Astrocyte (in vitro differentiated cells and primary cell): ENCODE data around the gene CLCN1. TPM values are rescaled to one million over a fixed set of nuclear protein-coding genes. Genes with fewer than 3 reads are reported as not detected.

Source experiments
- DNase-seq: peaks from one replicate; pipeline ENCODE4 v3.0.0-alpha.2; 2010; ENCODE audit warnings: low read depth
- FAIRE-seq: peaks from 2 replicates; lab custom pipeline; 2011; peaks lifted over from hg19 to GRCh38; lab: Jason Lieb, UNC
- H2AFZ ChIP-seq: 2 replicates; pipeline ENCODE4 v1.6.0; 2012; ENCODE audit warnings: low read depth, low read length, inconsistent platforms
- H3K27ac ChIP-seq: 2 replicates; pipeline ENCODE4 v1.5.1; 2011; ENCODE audit warnings: low read depth, low read length, inconsistent platforms
- H3K27me3 ChIP-seq: 2 replicates; pipeline ENCODE4 v1.6.0; 2011; ENCODE audit warnings: low read length, inconsistent platforms; ENCODE audit not compliant: insufficient read depth
- H3K36me3 ChIP-seq: 2 replicates; pipeline ENCODE4 v1.5.1; 2011; ENCODE audit warnings: low read length, inconsistent platforms; ENCODE audit not compliant: insufficient read depth
- H3K4me1 ChIP-seq: 2 replicates; pipeline ENCODE4 v1.5.1; 2011; ENCODE audit warnings: low read length, inconsistent platforms; ENCODE audit not compliant: insufficient read depth
- H3K4me2 ChIP-seq: 2 replicates; pipeline ENCODE4 v1.6.0; 2012; ENCODE audit warnings: low read length, inconsistent platforms
- H3K4me3 ChIP-seq: 2 replicates; pipeline ENCODE4 v1.5.1; 2011; ENCODE audit warnings: low read depth, mild to moderate bottlenecking, low read length, inconsistent platforms; ENCODE audit not compliant: insufficient read depth
- H3K79me2 ChIP-seq: 2 replicates; pipeline ENCODE4 v1.6.0; 2012; ENCODE audit warnings: mild to moderate bottlenecking, low read length, inconsistent platforms; ENCODE audit not compliant: insufficient read depth
- H3K9ac ChIP-seq: 2 replicates; pipeline ENCODE4 v1.6.0; 2012; ENCODE audit warnings: mild to moderate bottlenecking, low read length, inconsistent platforms
- H3K9me3 ChIP-seq: 2 replicates; pipeline ENCODE4 v1.5.1; 2012; ENCODE audit warnings: low read depth, mild to moderate bottlenecking, low read length, inconsistent platforms; ENCODE audit not compliant: insufficient read depth
- H4K20me1 ChIP-seq: 2 replicates; pipeline ENCODE4 v1.6.0; 2012; ENCODE audit warnings: low read length, inconsistent platforms; ENCODE audit not compliant: insufficient read depth
- H3K27ac Mint-ChIP-seq: one replicate; pipeline ENCODE4 v1.8.0; 2021; ENCODE audit warnings: mild to moderate bottlenecking, mixed read lengths; ENCODE audit not compliant: unreplicated experiment
- H3K27me3 Mint-ChIP-seq: one replicate; pipeline ENCODE4 v1.8.0; 2021; ENCODE audit warnings: low read depth, mixed read lengths; ENCODE audit not compliant: unreplicated experiment
- H3K36me3 Mint-ChIP-seq: one replicate; pipeline ENCODE4 v1.8.0; 2021; ENCODE audit warnings: low read depth, mixed read lengths; ENCODE audit not compliant: unreplicated experiment
- H3K4me1 Mint-ChIP-seq: one replicate; pipeline ENCODE4 v1.8.0; 2021; ENCODE audit warnings: low read depth, mixed read lengths; ENCODE audit not compliant: unreplicated experiment
- H3K4me3 Mint-ChIP-seq: one replicate; pipeline ENCODE4 v1.8.0; 2021; ENCODE audit warnings: mild to moderate bottlenecking, moderate library complexity, mixed read lengths; ENCODE audit not compliant: unreplicated experiment
- H3K9me3 Mint-ChIP-seq: one replicate; pipeline ENCODE4 v1.8.0; 2021; ENCODE audit warnings: mild to moderate bottlenecking, mixed read lengths; ENCODE audit not compliant: unreplicated experiment
- EZH2 ChIP-seq: IDR thresholded peaks from 2 replicates; pipeline ENCODE4 v1.6.1; 2012; ENCODE audit warnings: mild to moderate bottlenecking, low read length, inconsistent platforms; ENCODE audit not compliant: insufficient read depth
- total RNA-seq: library from RNA; stranded (reverse); gene quantifications from 2 replicates; pipeline ENCODE4 v1.2.1, GENCODE V29; 2021
- TF ChIP-seq, protein P1 (sequence below): IDR thresholded peaks from 2 replicates; pipeline ENCODE4 v1.5.1; 2011; ENCODE audit warnings: low read depth, mild to moderate bottlenecking, inconsistent platforms, low read length, moderate library complexity; ENCODE audit not compliant: insufficient read depth

The CLCN1 gene
- total RNA-seq, 1 donor from 2014 or later = not detected

GRCh38 chr7:143287339-143287934 is 28.5 kb upstream of the CLCN1 start:
- no peak overlapping the region for H3K9ac ChIP-seq
- peaks cover 8% of the 10 kb centered on the region for H3K4me1 ChIP-seq
- peaks cover 25% of the 10 kb centered on the region for H4K20me1 ChIP-seq
- peak overlapping the region; percentile 94 for H3K4me2 ChIP-seq
- FAIRE-seq (no peak), DNase-seq (no peak)
- no peaks in the 10 kb centered on the region for H3K9me3 ChIP-seq
- H2AFZ ChIP-seq = peak overlapping the region; percentile 92
- Mint-ChIP-seq H3K4me1 (peaks cover 6% of the 10 kb centered on the region), H3K27ac (no peak overlapping the region), H3K4me3 (peak overlapping the region; percentile 70), H3K9me3 (peaks cover 4% of the 10 kb centered on the region), H3K27me3 (no peaks in the 10 kb centered on the region), H3K36me3 (peaks cover 9% of the 10 kb centered on the region)
- H3K36me3 ChIP-seq = peaks cover 4% of the 10 kb centered on the region
- TF ChIP-seq EZH2 = no peak
- TF ChIP-seq, protein P1, sequence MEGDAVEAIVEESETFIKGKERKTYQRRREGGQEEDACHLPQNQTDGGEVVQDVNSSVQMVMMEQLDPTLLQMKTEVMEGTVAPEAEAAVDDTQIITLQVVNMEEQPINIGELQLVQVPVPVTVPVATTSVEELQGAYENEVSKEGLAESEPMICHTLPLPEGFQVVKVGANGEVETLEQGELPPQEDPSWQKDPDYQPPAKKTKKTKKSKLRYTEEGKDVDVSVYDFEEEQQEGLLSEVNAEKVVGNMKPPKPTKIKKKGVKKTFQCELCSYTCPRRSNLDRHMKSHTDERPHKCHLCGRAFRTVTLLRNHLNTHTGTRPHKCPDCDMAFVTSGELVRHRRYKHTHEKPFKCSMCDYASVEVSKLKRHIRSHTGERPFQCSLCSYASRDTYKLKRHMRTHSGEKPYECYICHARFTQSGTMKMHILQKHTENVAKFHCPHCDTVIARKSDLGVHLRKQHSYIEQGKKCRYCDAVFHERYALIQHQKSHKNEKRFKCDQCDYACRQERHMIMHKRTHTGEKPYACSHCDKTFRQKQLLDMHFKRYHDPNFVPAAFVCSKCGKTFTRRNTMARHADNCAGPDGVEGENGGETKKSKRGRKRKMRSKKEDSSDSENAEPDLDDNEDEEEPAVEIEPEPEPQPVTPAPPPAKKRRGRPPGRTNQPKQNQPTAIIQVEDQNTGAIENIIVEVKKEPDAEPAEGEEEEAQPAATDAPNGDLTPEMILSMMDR = no peak
- H3K4me3 ChIP-seq = peak overlapping the region; percentile 36
- peaks cover 38% of the 10 kb centered on the region for H3K79me2 ChIP-seq
- no peaks in the 10 kb centered on the region for H3K27me3 ChIP-seq
- no peak overlapping the region for H3K27ac ChIP-seq

DNA sequence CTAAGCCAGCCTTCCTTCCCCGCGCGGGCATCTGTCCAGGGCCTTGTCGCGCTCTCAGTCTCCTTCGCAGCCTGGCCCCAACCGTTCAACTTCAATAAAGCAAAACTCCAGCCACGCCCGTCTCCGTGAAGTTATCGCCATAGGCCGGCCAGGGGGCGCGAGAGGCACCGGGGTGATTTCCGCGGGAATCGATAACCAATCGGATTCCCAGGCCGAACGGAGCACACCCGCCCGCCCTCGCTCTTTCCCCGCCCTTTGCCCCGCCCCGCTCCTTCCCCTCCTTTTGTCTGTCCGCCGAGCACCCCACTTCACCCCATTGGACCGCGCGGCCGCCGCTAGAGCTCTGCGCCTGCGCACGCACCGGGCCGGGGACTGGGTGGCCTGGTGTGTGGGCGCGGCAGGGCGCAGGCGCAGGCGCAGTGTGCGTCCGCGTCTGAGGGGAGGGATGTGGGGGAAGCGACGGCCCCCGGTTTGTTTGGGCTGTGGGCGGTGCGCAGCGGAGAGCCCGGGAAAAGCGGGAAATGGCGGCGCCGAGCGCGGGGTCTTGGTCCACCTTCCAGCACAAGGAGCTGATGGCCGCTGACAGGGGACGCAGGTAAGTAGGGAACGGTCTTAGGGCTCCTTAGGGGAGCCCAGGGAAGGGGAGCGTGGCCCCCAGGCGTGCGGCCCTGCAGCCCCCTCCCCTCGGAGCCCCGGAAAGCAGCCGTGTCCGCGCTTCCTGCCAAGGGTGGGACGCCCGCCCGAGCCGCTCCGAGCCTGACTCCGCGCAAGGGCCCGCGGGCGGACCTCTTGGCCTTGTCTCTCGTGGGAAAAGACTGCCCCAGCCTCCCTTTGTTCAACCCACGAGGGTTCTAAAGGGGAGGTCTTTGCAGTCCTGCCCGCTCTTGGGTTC is 27.7 kb upstream of the CLCN1 start, which contains the start of gene CASP2:
Gene CASP2, plus strand, starts transcription at position 417 of the 892 bp plus-strand sequence. Its CDS starts 105 bp downstream, at position 522.
- TF ChIP-seq, protein P1 = no peak
- TF ChIP-seq EZH2 = no peak
- H2AFZ ChIP-seq = peak within 1 kb of the TSS; percentile 97
- peaks cover 28% of the 10 kb centered on the region for H4K20me1 ChIP-seq
- H3K36me3 Mint-ChIP-seq = peaks cover 10% of the 10 kb centered on the region
- FAIRE-seq (no peak), DNase-seq (peak; percentile 87)
- peak within 1 kb of the TSS; percentile 94 for H3K4me2 ChIP-seq
- H3K36me3 ChIP-seq = peaks cover 5% of the 10 kb centered on the region
- H3K4me3 Mint-ChIP-seq = peak within 1 kb of the TSS; percentile 95
- H3K9me3 ChIP-seq = no peaks in the 10 kb centered on the region
- no peaks in the 10 kb centered on the region for H3K27me3 ChIP-seq
- peaks cover 6% of the 10 kb centered on the region for H3K4me1 Mint-ChIP-seq
- H3K4me3 ChIP-seq = peak within 1 kb of the TSS; percentile 92
- H3K27me3 Mint-ChIP-seq = no peaks in the 10 kb centered on the region
- peaks cover 8% of the 10 kb centered on the region for H3K4me1 ChIP-seq
- H3K9ac ChIP-seq = peak within 1 kb of the TSS; percentile 94
- H3K27ac Mint-ChIP-seq = peak within 1 kb of the TSS; percentile 90
- peaks cover 4% of the 10 kb centered on the region for H3K9me3 Mint-ChIP-seq
- peak within 1 kb of the TSS; percentile 88 for H3K27ac ChIP-seq
- H3K79me2 ChIP-seq = peaks cover 42% of the 10 kb centered on the region
